PC-9 (cell line): Measurements from ENCODE around the gene BPIFA1.

Source experiments
- CTCF ChIP-seq: fragments of 200-600 bp; sonication (generic); conservative IDR thresholded peaks from 2 replicates; pipeline ENCODE4 v1.6.1; 2017; ENCODE audit warnings: mixed run types, antibody characterized with exemption, mild to moderate bottlenecking, moderate library complexity
- EZH2 ChIP-seq: fragments of 200-600 bp; sonication (generic); IDR thresholded peaks from 2 replicates; pipeline ENCODE4 v1.8.0; 2017; ENCODE audit warnings: antibody characterized with exemption, low read depth

GRCh38 chr20:33191955-33192354, 43.8 kb upstream of the BPIFA1 start:
- TF ChIP-seq CTCF (no peak), EZH2 (no peak)
